T-cell (primary cell): ENCODE results near the gene PPP1R15A. TPM values are rescaled to one million over a fixed set of nuclear protein-coding genes. Genes with fewer than 3 reads are reported as not detected.
"Not testable (repeated sequence)": the region's sequence is repeated elsewhere in the genome, so short reads cannot be mapped to it uniquely, and the experiment has no call there.

Experiments used
- ATAC-seq, 4 experiments: fragments of 200-7000 bp in 3 of 4; fragments of 150-1000 bp in 1 of 4; cut with Tn5 transposase; replicated peaks in 1 of 4; 1 replicate in 3 of 4; 2 replicates in 1 of 4; pipeline ENCODE4 v1.10.0; 2021; ENCODE audit warnings: moderate library complexity in 3 of 4, mild to moderate bottlenecking in 2 of 4, moderate number of reproducible peaks in 1 of 4
- CTCF ChIA-PET, 2 donors: fragments of 300-600 bp; sonication (Branson Sonifier 250); formaldehyde crosslinking; loops; one replicate each; lab custom pipeline; 2022; ENCODE audit warnings: antibody characterized with exemption in 2 of 2; lab: Charles Lee
- POLR2A ChIA-PET, 2 donors: fragments of 300-600 bp; sonication (Branson Sonifier 250); formaldehyde crosslinking; loops; one replicate each; lab custom pipeline; 2022; ENCODE audit warnings: antibody characterized with exemption in 2 of 2; lab: Charles Lee
- DNase-seq, 35 experiments: peaks; one replicate each; pipeline versions ENCODE4 v3.0.0 to v3.0.0-alpha.2; 2013 to 2023
- H3K27ac ChIP-seq: one replicate; pipeline ENCODE4 v1.5.1; 2013; ENCODE audit warnings: low read length
- H3K27me3 ChIP-seq, 2 experiments: replicated peaks in 1 of 2; 1 replicate in 1 of 2; 2 replicates in 1 of 2; pipeline versions ENCODE4 v1.6.1 to v1.7.0; 2013; ENCODE audit warnings: low read length in 1 of 2, mixed read lengths in 1 of 2; ENCODE audit not compliant: control insufficient read depth in 2 of 2, insufficient read depth in 2 of 2; ENCODE audit errors: extremely low read depth in 1 of 2
- H3K36me3 ChIP-seq, 2 donors: 1 replicate in 1 of 2; 2 replicates in 1 of 2; pipeline versions ENCODE4 v1.6.1 to v1.7.0; 2013; ENCODE audit warnings: low read length in 1 of 2; ENCODE audit not compliant: control insufficient read depth in 2 of 2, insufficient read depth in 1 of 2; ENCODE audit errors: extremely low read depth in 1 of 2
- H3K4me1 ChIP-seq, 2 experiments: 1 replicate in 1 of 2; 2 replicates in 1 of 2; pipeline versions ENCODE4 v1.6.1 to v1.7.0; 2013; ENCODE audit warnings: low read length in 2 of 2, mixed read lengths in 1 of 2; ENCODE audit not compliant: insufficient read depth in 2 of 2, control insufficient read depth in 1 of 2; ENCODE audit errors: extremely low read depth in 1 of 2
- H3K4me3 ChIP-seq, 2 donors: 1 replicate in 1 of 2; 2 replicates in 1 of 2; pipeline versions ENCODE4 v1.5.1 to v1.7.0; 2013; ENCODE audit warnings: mild to moderate bottlenecking in 2 of 2, low read length in 1 of 2, moderate library complexity in 1 of 2; ENCODE audit not compliant: control insufficient read depth in 1 of 2; ENCODE audit errors: extremely low read depth in 1 of 2
- H3K9me3 ChIP-seq: 2 replicates; pipeline ENCODE4 v1.7.0; 2013
- H3K27ac Mint-ChIP-seq, 2 donors: one replicate each; pipeline ENCODE4 v1.8.0; 2020 to 2021; ENCODE audit warnings: mild to moderate bottlenecking in 2 of 2, mixed read lengths in 2 of 2
- H3K27me3 Mint-ChIP-seq, 2 donors: one replicate each; pipeline ENCODE4 v1.8.0; 2021 to 2022; ENCODE audit warnings: mixed read lengths in 2 of 2
- H3K36me3 Mint-ChIP-seq: one replicate; pipeline ENCODE4 v1.8.0; 2021; ENCODE audit warnings: mixed read lengths
- H3K4me1 Mint-ChIP-seq, 3 donors: one replicate each; pipeline ENCODE4 v1.8.0; 2020 to 2022; ENCODE audit warnings: mixed read lengths in 3 of 3, mild to moderate bottlenecking in 1 of 3
- H3K4me3 Mint-ChIP-seq, 3 donors: one replicate each; pipeline ENCODE4 v1.8.0; 2020 to 2022; ENCODE audit warnings: mild to moderate bottlenecking in 3 of 3, mixed read lengths in 3 of 3, moderate library complexity in 3 of 3
- H3K9me3 Mint-ChIP-seq, 3 donors: one replicate each; pipeline ENCODE4 v1.8.0; 2020 to 2022; ENCODE audit warnings: mixed read lengths in 3 of 3
- WGBS: methylation state at CpG from one replicate; pipeline ENCODE4 v1.1.5; 2013; ENCODE audit warnings: missing lambda C conversion rate; ENCODE audit not compliant: insufficient coverage; 5-methylcytosine and 5-hydroxymethylcytosine counted together
- total RNA-seq, 35 experiments: library from RNA in 6 of 35; stranded (reverse) in 6 of 35; fragments of 120-200 nt in 1 of 35; gene quantifications; one replicate each; pipeline versions ENCODE4 v1.2.1 to v1.2.4 and lab custom pipeline; 2013 to 2026

The PPP1R15A gene
- total RNA-seq, 5 donors from 2014 or later (not counting 1 experiment from before 2014, with no cell fraction given): 74.4 to 713 (median 93.6) TPM

- H3K9me3 Mint-ChIP-seq, H3K9me3 ChIP-seq, H3K27me3 ChIP-seq, H3K27ac Mint-ChIP-seq, H3K27ac ChIP-seq, ATAC-seq, H3K4me1 Mint-ChIP-seq, H3K27me3 Mint-ChIP-seq, H3K4me3 ChIP-seq, H3K4me3 Mint-ChIP-seq, H3K4me1 ChIP-seq, DNase-seq: not testable (repeated sequence)
- H3K36me3 ChIP-seq: peaks cover 10 to 54% of the 10 kb centered on the region in 2 donors
- peaks cover 30% of the 10 kb centered on the region for H3K36me3 Mint-ChIP-seq
- ChIA-PET CTCF (interaction anchor here in 1 of 2 donors (0.6 to 1.1 kb wide), 2 partner anchors 74 to 137 kb away, joined by 3 to 4 read pairs; partner anchors contain the start of gene RUVBL2), POLR2A (interaction anchor here in 1 of 2 donors (0.5 kb wide), 1 partner anchor 1188 kb away, joined by 4 read pairs; no protein-coding TSS in a partner anchor)
- 100% methylated on average over 3 of the region's 8 CpGs for WGBS
Measured at GRCh38 chr19:48919271-48919670, 47.0 kb downstream of the PPP1R15A start.

GRCh38 chr19:48920949-48921348, 48.7 kb downstream of the PPP1R15A start:
- CTCF ChIA-PET: no interaction called here
- Histone ChIP-seq H3K4me1 (no peaks in the 10 kb centered on the region), H3K36me3 (peaks cover 10 to 40% of the 10 kb centered on the region in 2 donors), H3K27ac (no peak overlapping the region), H3K9me3 (no peaks in the 10 kb centered on the region), H3K4me3 (no peak overlapping the region), H3K27me3 (no peaks in the 10 kb centered on the region)
- Mint-ChIP-seq H3K27me3 (no peaks in the 10 kb centered on the region), H3K4me3 (no peak overlapping the region), H3K9me3 (no peaks in the 10 kb centered on the region), H3K4me1 (no peaks in the 10 kb centered on the region), H3K27ac (no peak overlapping the region), H3K36me3 (peaks cover 24% of the 10 kb centered on the region)
- 86% methylated on average over 10 of the region's 10 CpGs for WGBS
- POLR2A ChIA-PET: no interaction called here
- ATAC-seq (no peak), DNase-seq (no peak)

- H3K9me3 Mint-ChIP-seq: no peaks in the 10 kb centered on the region
- H3K36me3 Mint-ChIP-seq: peaks cover 21% of the 10 kb centered on the region
- Histone ChIP-seq H3K9me3 (no peaks in the 10 kb centered on the region), H3K4me1 (no peaks in the 10 kb centered on the region), H3K4me3 (no peak overlapping the region), H3K27me3 (no peaks in the 10 kb centered on the region), H3K36me3 (peaks cover 10 to 37% of the 10 kb centered on the region in 2 donors), H3K27ac (no peak overlapping the region)
- H3K27me3 Mint-ChIP-seq: no peaks in the 10 kb centered on the region
- H3K4me3 Mint-ChIP-seq: no peak overlapping the region
- no peak for ATAC-seq
- ChIA-PET POLR2A (no interaction called here), CTCF (interaction anchor here in 1 of 2 donors (0.7 kb wide), 1 partner anchor 19 kb away, joined by 5 read pairs; no protein-coding TSS in a partner anchor)
- peaks cover 1 to 6% (median 2%) of the 10 kb centered on the region in 3 donors for H3K4me1 Mint-ChIP-seq
- 93% methylated on average over 8 of the region's 12 CpGs for WGBS
- no peak overlapping the region for H3K27ac Mint-ChIP-seq
- no peak for DNase-seq
Measured at GRCh38 chr19:48921721-48922500, 49.7 kb downstream of the PPP1R15A start.

- POLR2A ChIA-PET: no interaction called here
- peaks cover 10 to 34% of the 10 kb centered on the region in 2 donors for H3K36me3 ChIP-seq
- 95% methylated on average over 11 of the region's 18 CpGs for WGBS
- H3K4me1 ChIP-seq: no peaks in the 10 kb centered on the region
- CTCF ChIA-PET: interaction anchor here in 1 of 2 donors (1.9 kb wide), 1 partner anchor 10 kb away, joined by 4 read pairs; no protein-coding TSS in a partner anchor
- DNase-seq (no peak), ATAC-seq (no peak)
- no peak overlapping the region for H3K4me3 Mint-ChIP-seq
- no peak overlapping the region for H3K27ac ChIP-seq
- H3K9me3 Mint-ChIP-seq: no peaks in the 10 kb centered on the region
- no peak overlapping the region for H3K27ac Mint-ChIP-seq
- H3K4me1 Mint-ChIP-seq: peaks cover 3 to 8% (median 4%) of the 10 kb centered on the region in 3 donors
- H3K27me3 ChIP-seq: no peaks in the 10 kb centered on the region
- H3K4me3 ChIP-seq: no peak overlapping the region
- no peaks in the 10 kb centered on the region for H3K9me3 ChIP-seq
- no peaks in the 10 kb centered on the region for H3K27me3 Mint-ChIP-seq
- H3K36me3 Mint-ChIP-seq: peaks cover 18% of the 10 kb centered on the region
Measured at GRCh38 chr19:48922548-48923490, 50.6 kb downstream of the PPP1R15A start.

- Mint-ChIP-seq H3K27me3 (no peaks in the 10 kb centered on the region), H3K27ac (no peak overlapping the region), H3K36me3 (peaks cover 3% of the 10 kb centered on the region), H3K4me1 (peaks cover 3 to 8% (median 4%) of the 10 kb centered on the region in 3 donors), H3K4me3 (no peak overlapping the region), H3K9me3 (no peaks in the 10 kb centered on the region)
- H3K9me3 ChIP-seq: no peaks in the 10 kb centered on the region
- H3K4me3 ChIP-seq: no peak overlapping the region
- no peak for ATAC-seq
- H3K36me3 ChIP-seq: peaks cover 10 to 18% of the 10 kb centered on the region in 2 donors
- ChIA-PET CTCF (interaction anchor here in 1 of 2 donors (0.7 kb wide), 1 partner anchor 41 kb away, joined by 14 read pairs; no protein-coding TSS in a partner anchor), POLR2A (interaction anchor here in 1 of 2 donors (0.6 kb wide), 1 partner anchor 502 kb away, joined by 3 read pairs; no protein-coding TSS in a partner anchor)
- no peaks in the 10 kb centered on the region for H3K27me3 ChIP-seq
- H3K4me1 ChIP-seq: no peaks in the 10 kb centered on the region
- DNase-seq: no peak
- H3K27ac ChIP-seq: no peak overlapping the region
- 94% methylated on average over 5 of the region's 11 CpGs for WGBS
Measured at GRCh38 chr19:48925240-48925843, 53.1 kb downstream of the PPP1R15A start.
